BLaER1 (cell line): ENCODE measurements around the gene PLOD3.
"Not testable (repeated sequence)": the region's sequence is repeated elsewhere in the genome, so short reads cannot be mapped to it uniquely, and the experiment has no call there.

Experiments used
- H3K27ac ChIP-seq: shearing (Covaris generic); formaldehyde crosslinking; 2 replicates; pipeline ENCODE4 v1.8.1; 2022
- H3K27me3 ChIP-seq: shearing (Covaris generic); formaldehyde crosslinking; 2 replicates; pipeline ENCODE4 v1.8.1; 2022
- H3K36me3 ChIP-seq: shearing (Covaris generic); formaldehyde crosslinking; 2 replicates; pipeline ENCODE4 v1.8.1; 2022
- H3K4me1 ChIP-seq: shearing (Covaris generic); formaldehyde crosslinking; 2 replicates; pipeline ENCODE4 v1.8.1; 2022
- H3K4me2 ChIP-seq: shearing (Covaris generic); formaldehyde crosslinking; 2 replicates; pipeline ENCODE4 v1.8.1; 2022
- H3K4me3 ChIP-seq: shearing (Covaris generic); formaldehyde crosslinking; 2 replicates; pipeline ENCODE4 v1.8.1; 2022
- H3K9ac ChIP-seq: shearing (Covaris generic); formaldehyde crosslinking; 2 replicates; pipeline ENCODE4 v1.8.1; 2022
- H3K9me3 ChIP-seq: shearing (Covaris generic); formaldehyde crosslinking; 2 replicates; pipeline ENCODE4 v1.8.1; 2022
- H4K20me1 ChIP-seq: shearing (Covaris generic); formaldehyde crosslinking; 2 replicates; pipeline ENCODE4 v1.8.1; 2022
- Cebpa-rat ChIP-seq: shearing (Covaris generic); IDR thresholded peaks from 2 replicates; pipeline ENCODE4 v1.8.1; 2022

PLOD3 gene

DNA sequence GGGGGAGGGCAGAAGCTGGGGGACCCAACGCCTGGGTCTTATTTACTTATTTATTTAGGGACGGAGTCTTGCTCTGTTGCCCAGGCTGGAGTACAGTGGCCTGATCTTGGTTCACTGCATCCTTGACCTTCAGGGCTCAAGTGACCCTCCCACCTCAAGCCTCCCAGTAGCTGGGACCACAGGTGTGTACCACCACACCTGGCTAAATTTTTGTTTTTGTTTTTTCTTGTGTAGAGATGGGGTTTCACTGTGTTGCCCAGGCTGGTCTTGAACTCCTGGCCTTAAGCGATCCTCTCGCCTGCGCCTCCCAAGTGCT lies 14.8 kb downstream of the PLOD3 start:
- no peak for TF ChIP-seq Cebpa-rat
- Histone ChIP-seq H3K36me3 (peaks cover 16% of the 10 kb centered on the region), H4K20me1 (no peaks in the 10 kb centered on the region), H3K4me3 (no peak overlapping the region), H3K9ac (no peak overlapping the region), H3K9me3 (no peaks in the 10 kb centered on the region), H3K27me3 (peaks cover 43% of the 10 kb centered on the region), H3K27ac (no peak overlapping the region), H3K4me2 (peak overlapping the region; percentile 78), H3K4me1 (peaks cover 35% of the 10 kb centered on the region)

DNA sequence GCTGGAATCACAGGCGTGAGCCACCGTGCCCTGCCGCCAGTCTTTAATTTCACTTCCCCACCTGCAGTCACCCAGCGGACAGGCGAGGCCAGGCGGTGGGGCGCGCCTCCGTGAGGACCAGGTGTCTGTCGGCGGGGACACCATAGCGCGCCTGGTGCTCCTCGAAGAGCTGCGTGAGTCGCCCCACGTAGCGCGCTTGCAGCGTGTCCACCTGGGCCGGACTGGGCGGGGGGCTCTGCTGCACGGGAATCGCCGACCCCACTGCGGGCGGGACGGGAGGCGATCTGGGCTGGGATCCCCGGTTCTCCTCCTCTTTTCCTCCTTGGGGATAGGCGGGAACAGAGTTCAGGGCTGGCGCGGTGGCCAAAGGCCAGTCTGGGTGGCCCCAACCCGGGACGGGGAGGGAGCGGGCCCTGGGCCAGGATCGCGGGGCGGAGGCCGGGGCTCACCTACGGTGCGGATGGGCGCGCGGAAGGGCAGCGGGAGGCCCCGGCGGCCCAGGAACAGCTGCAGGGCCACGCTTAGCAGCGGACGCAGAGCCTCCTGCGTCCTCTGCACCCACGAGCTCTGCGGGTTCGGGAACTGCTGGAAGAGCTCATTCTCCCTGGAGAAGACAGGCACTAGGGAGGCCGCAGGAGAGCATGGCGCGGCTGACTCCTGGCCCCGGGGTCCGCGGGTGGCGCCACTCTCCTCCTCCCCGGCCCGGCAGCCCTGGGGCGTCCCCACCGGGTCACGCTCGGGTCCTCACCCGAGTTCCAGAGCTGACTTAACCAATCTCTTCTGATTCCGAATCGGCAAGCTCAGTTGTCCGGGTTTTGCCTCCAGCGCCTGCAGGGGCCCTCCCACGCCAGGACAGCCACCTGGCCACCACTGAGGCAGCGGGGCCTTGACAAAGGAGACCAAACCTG lies 15.4 kb downstream of the PLOD3 start:
- Histone ChIP-seq H3K9me3 (no peaks in the 10 kb centered on the region), H3K4me2 (no peak overlapping the region), H3K4me3 (no peak overlapping the region), H3K9ac (no peak overlapping the region), H4K20me1 (no peaks in the 10 kb centered on the region), H3K36me3 (peaks cover 13% of the 10 kb centered on the region; the same call in 1 of the 2 replicates), H3K27ac (no peak overlapping the region), H3K27me3 (peaks cover 43% of the 10 kb centered on the region), H3K4me1 (peaks cover 36% of the 10 kb centered on the region)
- TF ChIP-seq Cebpa-rat: no peak

GRCh38 chr7:101200862-101201599 lies 16.4 kb downstream of the PLOD3 start, which contains the start of gene MOGAT3:
MOGAT3 (minus strand) TSS chr7:101201036; CDS start chr7:101200854, 182 bp downstream.
- Histone ChIP-seq H3K27me3 (peaks cover 43% of the 10 kb centered on the region), H3K27ac (no peak within 1 kb of the TSS), H3K4me1 (peaks cover 31% of the 10 kb centered on the region), H4K20me1 (no peaks in the 10 kb centered on the region), H3K4me3 (no peak within 1 kb of the TSS), H3K36me3 (peaks cover 5% of the 10 kb centered on the region; the same call in 1 of the 2 replicates), H3K9me3 (no peaks in the 10 kb centered on the region), H3K4me2 (no peak within 1 kb of the TSS), H3K9ac (no peak within 1 kb of the TSS)
- no peak for TF ChIP-seq Cebpa-rat

- Histone ChIP-seq H3K4me3 (no peak overlapping the region), H3K4me1 (peaks cover 26% of the 10 kb centered on the region), H3K36me3 (no peaks in the 10 kb centered on the region), H3K27me3 (peaks cover 43% of the 10 kb centered on the region), H4K20me1 (no peaks in the 10 kb centered on the region), H3K4me2 (no peak overlapping the region), H3K9me3 (no peaks in the 10 kb centered on the region), H3K27ac (no peak overlapping the region), H3K9ac (no peak overlapping the region)
- no peak for TF ChIP-seq Cebpa-rat
These were observed 16.9 kb downstream of the PLOD3 start for GRCh38 chr7:101200504-101200861.

- peaks cover 25% of the 10 kb centered on the region for H3K4me1 ChIP-seq
- H3K27ac ChIP-seq, H3K36me3 ChIP-seq, H3K4me2 ChIP-seq, H4K20me1 ChIP-seq, H3K9ac ChIP-seq, H3K9me3 ChIP-seq, H3K4me3 ChIP-seq: not testable (repeated sequence)
- H3K27me3 ChIP-seq: peaks cover 43% of the 10 kb centered on the region
These were observed 17.9 kb downstream of the PLOD3 start for GRCh38 chr7:101199522-101199921.

DNA sequence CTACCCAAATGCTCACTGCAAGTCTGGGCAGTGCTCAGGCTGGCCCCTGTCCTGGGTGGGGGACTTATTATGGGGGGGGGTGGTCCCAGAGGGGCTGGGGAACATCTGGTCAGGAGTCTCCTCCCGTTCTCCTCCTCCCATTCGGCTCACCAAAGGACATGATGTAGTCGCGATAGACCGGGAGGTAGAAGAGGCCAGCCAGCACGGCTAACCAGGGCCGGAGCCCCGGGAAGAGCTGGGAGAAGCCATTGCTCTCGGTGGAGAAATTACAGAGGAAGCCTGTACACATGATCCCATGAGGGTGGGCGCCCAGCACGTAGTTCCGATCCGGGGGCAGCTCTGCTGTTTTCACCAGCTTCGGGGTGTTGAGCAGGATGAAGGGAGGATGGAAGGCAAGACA lies 18.9 kb downstream of the PLOD3 start:
- Histone ChIP-seq H3K27ac (no peak overlapping the region), H3K4me3 (no peak overlapping the region), H4K20me1 (no peaks in the 10 kb centered on the region), H3K36me3 (no peaks in the 10 kb centered on the region), H3K9me3 (no peaks in the 10 kb centered on the region), H3K9ac (no peak overlapping the region), H3K4me2 (no peak overlapping the region), H3K4me1 (peaks cover 15% of the 10 kb centered on the region), H3K27me3 (peaks cover 38% of the 10 kb centered on the region)
- no peak for TF ChIP-seq Cebpa-rat

DNA sequence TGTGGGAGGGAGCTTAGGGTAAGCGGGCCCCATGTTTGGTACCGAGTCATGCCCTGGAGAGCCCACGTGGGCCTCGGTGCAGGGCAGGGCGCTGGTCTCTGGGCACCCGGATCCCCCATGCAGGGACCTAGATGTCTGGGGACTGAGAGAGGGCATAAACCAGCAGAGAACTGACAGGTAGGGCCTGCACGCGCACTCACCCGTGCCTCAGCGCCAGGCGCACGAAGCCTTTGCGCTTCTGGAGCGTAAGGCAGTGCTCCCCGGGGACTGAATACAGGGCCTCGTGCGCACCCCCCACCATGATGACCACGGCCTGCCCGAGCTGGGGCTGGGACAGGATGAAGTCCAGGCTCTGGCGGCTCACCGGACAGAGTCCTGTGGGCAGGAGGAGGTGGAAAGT lies 19.4 kb downstream of the PLOD3 start:
- no peak for TF ChIP-seq Cebpa-rat
- Histone ChIP-seq H3K9ac (no peak overlapping the region), H3K4me2 (peak overlapping the region; percentile 39), H3K4me1 (peaks cover 10% of the 10 kb centered on the region), H3K36me3 (no peaks in the 10 kb centered on the region), H3K4me3 (no peak overlapping the region), H3K9me3 (no peaks in the 10 kb centered on the region), H4K20me1 (no peaks in the 10 kb centered on the region), H3K27me3 (peaks cover 34% of the 10 kb centered on the region), H3K27ac (no peak overlapping the region)

- 0 out of 2 replicates have a peak, but pooled peaks cover 6% of the 10 kb centered on the region for H3K4me1 ChIP-seq
- TF ChIP-seq Cebpa-rat: no peak
- H3K4me3 ChIP-seq: no peak overlapping the region
- H3K36me3 ChIP-seq: no peaks in the 10 kb centered on the region
- no peak overlapping the region for H3K27ac ChIP-seq
- H3K9me3 ChIP-seq: no peaks in the 10 kb centered on the region
- no peak overlapping the region for H3K4me2 ChIP-seq
- H4K20me1 ChIP-seq: no peaks in the 10 kb centered on the region
- no peak overlapping the region for H3K9ac ChIP-seq
- H3K27me3 ChIP-seq: peaks cover 12% of the 10 kb centered on the region
These were observed 21.5 kb downstream of the PLOD3 start for GRCh38 chr7:101195884-101196283.

DNA sequence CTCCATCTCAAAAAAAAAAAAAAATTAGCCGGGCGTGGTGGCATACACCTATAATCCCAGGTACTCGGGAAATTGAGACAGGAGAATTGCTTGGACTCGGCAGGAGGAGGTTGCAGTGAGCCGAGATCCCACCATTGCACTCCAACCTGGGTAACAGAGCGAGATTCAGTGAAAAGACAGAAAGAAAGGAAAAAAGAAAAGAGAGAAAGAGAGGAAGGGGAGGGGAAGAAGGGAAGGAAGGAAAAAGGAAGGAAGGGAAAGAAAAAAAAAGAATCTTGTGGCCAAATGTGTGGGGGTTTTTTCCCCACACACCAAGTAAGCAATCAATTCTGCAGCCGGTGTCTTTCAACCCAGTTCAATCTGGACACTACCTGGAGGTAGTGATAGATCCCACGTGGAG lies 28.3 kb downstream of the PLOD3 start:
- Histone ChIP-seq H4K20me1 (no peaks in the 10 kb centered on the region), H3K9me3 (no peaks in the 10 kb centered on the region), H3K4me3 (no peak overlapping the region), H3K4me2 (no peak overlapping the region), H3K36me3 (no peaks in the 10 kb centered on the region), H3K27ac (no peak overlapping the region), H3K27me3 (no peaks in the 10 kb centered on the region), H3K4me1 (no peaks in the 10 kb centered on the region), H3K9ac (no peak overlapping the region)
- no peak for TF ChIP-seq Cebpa-rat

- Histone ChIP-seq H4K20me1 (no peaks in the 10 kb centered on the region), H3K9ac (no peak overlapping the region), H3K4me2 (no peak overlapping the region), H3K27ac (no peak overlapping the region), H3K27me3 (peaks cover 8% of the 10 kb centered on the region), H3K4me3 (no peak overlapping the region), H3K4me1 (no peaks in the 10 kb centered on the region), H3K36me3 (no peaks in the 10 kb centered on the region), H3K9me3 (no peaks in the 10 kb centered on the region)
- TF ChIP-seq Cebpa-rat: no peak
These were observed 30.4 kb downstream of the PLOD3 start for GRCh38 chr7:101186844-101187428.
